Activated CD4-positive, CD25-positive, alpha-beta regulatory T cell treated with anti-CD3 and anti-CD28 coated beads, Interleukin-2, amount 50 U/mL, for 16 hours (primary cell): ENCODE results near the gene MZF1.

ENCODE experiments used
- DNase-seq: peaks from one replicate; pipeline ENCODE4 v3.0.0-alpha.2; 2020; ENCODE audit warnings: low read depth, low spot score

The MZF1 gene

DNA sequence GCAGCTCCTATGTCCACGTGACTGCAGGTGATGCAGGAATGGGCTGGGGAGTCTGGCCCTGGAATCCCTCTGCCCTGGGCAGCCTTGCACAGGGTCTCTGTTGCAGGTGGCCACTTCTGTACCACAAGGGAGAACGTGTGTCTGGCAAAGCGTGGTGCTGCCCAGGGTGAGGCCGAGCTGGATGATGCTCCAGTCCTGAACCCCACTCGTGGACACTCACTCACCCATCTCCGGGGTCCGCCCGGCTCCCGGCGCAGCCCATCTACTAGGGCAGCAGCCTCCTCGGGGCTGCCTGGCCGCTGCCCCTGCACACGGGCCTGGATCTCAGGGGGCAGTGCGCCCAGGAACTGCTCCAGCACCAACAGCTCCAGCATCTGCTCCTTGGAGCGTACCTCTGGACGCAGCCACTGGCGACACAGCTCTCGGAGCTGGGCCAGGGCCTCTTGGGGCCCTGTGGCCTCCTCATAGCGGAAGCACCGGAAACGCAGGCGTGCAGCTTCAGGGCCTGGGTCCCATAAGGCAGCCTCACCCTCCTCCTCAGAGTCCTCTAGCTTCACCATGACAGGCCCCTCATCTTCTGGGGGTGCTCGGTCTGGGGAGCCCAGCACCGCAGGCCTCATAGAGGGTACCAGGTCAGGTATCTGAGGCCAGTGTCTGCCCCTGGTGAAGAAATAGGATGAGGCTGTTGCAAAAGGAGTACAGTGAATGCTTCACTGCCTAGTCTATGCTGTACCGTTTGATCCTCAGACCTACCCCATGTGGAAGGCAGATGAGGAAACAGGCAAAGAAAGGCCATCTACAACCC lies 2.2 kb downstream of the MZF1 start:
- DNase-seq: no peak

DNA sequence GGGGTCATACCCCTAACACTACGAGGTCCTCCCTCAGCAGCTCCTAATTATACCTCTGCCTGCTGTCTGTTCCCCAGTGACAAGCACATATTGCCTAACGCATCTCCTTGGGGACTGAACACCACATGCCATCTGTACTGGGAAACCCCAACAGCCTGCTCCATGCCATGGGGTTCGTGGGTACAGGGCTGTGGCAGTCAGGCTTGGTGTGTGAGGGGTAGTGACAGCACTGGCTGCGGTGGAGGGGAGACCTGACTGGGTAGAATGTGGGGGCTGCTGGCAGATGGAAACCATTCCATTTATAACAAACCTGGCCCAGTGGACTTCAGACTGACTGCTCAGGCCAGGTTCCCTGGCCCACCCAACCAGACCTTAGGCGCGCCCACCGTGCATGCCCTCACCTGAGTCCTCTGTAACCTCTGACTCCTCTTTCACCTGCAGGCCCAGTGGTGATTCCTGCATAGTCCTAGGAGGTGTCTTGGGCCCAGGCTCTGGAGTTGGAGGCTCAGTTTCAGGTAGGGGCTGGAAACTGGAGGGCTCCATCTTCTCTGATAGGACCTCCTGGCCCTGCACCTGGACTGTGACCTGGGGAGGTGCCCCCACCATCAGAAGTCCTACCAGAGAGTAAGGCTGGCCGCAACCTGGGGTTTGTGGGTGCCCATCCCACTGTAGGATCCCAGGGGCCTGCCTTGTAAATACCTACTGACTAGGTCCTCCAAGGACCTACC lies 3.0 kb downstream of the MZF1 start:
- no peak for DNase-seq

DNA sequence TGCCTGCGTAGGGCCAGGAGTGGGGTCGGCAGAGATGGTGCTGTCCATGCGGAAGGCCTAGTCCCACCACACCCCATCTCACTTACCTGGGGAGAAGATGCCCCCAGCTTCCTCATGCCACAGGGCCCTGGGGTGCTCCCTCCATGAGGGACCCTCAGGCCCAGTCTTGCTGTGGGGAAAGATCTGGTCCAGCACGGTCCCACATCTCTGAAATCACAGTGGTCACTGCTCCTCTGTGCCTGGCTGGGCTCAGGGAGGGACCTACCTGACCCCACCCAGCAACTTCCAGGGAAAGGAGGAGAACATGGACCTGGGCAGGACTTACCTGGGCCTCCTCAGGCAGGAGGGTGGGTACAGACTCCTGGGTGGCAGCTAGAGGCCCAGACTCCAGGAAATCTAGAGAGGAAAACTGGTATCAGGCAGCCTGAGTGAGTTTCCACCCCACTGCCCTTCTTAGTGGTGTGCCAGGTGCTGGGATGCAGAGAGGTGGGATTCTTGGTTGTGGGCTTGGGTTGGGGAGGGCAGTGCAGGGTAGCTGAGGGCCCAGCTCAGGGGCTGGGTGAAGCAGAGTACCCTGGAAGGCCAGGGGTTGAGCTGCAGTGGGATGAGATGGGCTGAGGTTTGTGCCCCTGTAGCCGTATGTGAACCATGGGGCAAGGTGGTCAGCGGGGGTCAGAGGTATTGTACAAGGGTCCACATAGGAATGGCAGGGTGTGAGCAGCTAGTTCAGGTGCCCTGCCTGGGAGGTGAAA lies 3.8 kb downstream of the MZF1 start:
- no peak for DNase-seq

DNA sequence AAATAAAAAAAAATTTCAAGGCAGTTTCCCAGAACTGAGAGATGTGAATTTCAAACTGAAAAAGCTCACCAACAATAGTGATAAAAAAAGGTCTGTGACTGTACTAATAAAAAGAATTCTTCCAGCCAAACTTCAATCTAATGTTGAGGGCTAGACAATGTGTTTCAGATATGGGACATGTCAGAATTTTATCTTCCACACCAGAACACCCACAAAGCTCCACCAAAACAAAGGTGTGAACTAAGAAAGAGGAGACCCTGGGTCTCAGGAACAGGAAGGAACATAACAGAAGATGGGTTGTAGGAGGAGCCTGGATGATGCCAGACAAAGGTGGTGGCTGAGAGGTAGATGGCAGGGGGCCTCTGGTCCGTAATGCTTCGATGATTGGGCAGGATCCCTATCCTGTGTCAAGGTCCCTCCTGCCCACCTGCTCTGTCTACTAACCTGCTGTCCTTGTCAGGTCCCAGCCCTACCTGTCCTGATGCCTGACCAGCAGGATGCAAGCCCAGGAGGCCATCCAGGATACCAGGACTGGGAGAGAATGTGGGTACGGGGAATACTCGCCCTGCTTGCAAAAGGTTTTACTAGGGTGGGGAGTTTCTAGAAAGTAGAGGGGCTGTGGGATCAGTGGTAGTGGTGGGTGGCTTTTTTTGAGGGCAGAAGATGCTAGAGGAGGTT lies 4.5 kb downstream of the MZF1 start:
- DNase-seq: no peak

DNA sequence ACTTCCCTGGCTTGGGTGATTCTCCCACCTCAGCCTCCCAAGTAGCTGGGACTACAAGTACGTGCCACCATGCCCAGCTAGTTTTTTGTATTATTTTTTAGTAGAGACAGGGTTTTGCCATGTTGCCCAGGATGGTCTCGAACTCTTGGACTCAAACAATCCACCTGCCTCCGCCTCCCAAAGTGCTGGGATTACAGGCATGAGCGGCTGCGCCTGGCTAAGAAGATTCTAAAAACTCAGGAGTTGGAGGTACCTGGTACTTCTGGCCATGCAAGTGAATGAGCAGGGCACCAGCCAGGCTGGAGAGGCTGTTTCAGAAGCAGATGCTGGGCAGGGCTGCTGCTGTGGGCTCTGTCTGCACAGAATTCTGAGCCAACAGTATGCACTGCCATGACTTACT lies 6.1 kb downstream of the MZF1 start:
- DNase-seq: no peak

DNA sequence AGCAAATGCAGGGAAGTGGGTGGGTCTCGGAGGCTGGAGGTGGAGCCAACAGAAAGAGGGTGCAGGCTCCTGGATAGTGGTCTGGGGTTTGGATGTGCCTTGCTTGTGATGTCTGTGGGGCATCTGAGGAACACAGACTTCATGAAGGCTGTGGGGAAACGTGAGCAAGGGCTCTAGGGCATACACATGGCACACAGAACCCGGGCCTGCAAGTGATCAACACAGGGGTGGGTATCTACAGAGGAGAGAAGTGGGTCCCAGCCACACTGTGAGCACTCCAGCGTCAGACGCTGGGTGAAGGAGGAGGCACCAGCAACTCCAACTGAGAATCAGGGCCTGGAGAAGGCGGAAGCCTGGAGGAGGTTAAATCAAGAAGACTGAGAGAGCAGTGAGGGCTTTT lies 9.3 kb downstream of the MZF1 start:
- no peak for DNase-seq

DNA sequence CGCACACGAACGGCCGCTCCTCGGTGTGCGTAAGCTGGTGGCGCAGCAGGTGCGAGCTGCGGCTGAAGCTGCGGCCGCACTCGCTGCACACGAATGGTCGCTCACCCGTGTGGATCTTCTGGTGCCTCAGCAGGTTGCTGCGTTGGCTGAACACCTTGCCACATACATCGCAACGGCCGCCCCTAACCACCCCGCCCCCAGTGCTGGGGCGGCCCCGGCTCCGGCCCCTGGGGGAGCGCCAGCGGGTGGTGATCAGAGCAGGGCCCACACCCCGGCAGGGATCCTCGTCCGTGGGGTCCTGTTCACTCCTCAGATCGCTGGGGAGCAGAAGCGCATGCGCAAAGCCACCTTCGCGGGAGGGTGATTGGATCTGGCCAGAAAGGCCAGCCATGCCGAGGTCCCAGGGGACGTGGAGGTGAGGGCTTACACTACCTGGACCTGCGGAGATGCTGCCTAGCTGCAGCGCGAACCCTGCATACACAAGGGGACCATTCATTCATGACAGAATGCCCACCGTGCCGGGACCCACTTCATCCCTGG lies 10.0 kb downstream of the MZF1 start:
- no peak for DNase-seq

DNA sequence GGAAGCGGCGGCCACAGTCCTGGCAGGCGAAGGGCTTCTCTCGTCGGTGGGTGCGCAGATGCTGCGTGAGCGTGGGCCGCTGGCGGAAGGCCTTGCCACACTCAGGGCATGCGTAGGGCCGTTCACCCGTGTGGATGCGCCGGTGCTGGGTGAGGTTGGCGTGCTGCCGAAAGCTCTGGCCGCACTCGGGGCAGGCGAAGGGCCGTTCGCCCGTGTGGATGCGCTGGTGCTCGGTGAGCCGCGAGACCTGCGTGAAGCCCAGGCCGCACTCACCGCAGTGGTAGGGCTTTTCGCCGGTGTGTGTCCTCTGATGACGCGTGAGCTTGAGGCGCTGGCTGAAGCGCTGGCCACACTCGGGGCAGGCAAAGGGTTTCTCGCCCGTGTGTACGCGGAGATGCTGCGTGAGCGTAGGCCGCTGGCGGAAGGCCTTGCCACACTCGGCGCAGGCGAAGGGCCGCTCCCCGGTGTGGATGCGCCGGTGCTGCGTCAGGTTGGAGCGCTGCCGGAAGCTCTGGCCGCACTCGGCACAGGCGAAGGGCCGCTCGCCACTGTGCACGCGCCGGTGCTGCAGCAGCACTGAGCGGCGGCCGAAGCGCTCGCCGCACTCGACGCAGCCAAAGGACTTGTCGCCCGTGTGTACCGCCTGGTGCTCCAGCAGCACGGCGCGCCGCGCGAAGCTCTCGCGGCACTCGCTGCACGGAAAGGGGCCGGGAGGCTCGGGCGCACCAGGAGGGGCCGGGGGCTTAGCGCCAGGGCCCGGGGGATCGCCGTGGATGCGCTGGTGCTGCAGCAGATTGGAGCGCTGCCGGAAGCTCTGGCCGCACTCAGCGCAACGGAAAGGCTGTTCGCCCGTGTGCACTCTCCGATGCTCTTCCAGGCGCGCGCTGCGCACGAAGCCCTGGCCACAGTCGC lies 10.8 kb downstream of the MZF1 start:
- DNase-seq: no peak

DNA sequence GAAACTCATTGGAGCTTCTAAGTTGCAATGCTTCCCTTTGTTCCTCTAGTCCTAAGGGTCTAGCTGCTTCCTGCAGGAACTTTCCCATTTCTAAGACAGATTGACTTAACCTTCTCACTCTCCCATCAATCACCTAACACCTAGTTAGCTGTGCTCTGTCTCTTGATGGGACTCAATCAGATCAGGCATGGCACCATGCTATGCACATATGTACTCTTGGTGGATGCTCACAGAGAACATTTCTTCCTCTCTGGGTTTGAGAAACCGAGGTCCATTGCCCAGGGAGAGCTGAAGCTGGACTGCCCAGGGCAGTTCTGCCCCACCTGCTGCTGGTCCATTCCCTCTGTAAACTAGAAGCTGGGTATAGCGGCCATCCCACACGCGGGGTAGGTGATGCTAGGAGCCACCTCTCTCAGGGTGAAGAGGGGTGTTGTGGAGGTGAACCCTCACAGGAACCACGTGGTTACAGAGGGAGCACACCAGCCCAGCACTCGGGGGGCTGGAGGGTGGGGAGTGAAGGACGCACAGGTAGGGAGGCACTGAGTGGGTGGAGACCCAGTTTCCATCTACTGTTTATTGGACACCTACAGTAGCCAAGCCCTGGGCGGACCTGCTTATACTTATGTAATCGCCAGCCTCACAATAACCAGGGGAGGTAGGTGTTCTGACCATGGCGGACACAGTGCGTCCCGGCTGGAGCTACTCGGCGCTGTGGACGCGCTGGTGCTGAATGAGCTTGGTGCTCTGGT lies 11.6 kb downstream of the MZF1 start:
- DNase-seq: no peak

DNA sequence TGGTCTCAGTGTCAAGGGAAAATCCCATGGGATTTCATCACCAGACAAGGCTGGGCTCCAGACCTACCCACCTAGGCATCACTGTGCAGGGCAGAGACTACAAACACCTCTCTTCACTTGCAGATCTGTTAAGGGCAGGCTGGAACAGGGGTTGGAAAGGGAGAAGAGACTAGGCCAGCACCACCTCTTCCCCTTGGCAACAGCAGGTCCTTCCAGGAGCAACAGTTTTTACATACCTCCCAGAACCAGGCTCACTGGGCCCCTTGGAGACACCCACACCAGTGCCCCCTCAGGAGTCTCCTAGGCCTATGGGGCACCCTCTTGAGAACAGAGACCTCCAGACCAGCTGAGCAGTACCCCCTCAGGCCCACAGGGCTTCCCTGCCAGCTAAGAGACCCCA lies 12.2 kb downstream of the MZF1 start:
- no peak for DNase-seq

DNA sequence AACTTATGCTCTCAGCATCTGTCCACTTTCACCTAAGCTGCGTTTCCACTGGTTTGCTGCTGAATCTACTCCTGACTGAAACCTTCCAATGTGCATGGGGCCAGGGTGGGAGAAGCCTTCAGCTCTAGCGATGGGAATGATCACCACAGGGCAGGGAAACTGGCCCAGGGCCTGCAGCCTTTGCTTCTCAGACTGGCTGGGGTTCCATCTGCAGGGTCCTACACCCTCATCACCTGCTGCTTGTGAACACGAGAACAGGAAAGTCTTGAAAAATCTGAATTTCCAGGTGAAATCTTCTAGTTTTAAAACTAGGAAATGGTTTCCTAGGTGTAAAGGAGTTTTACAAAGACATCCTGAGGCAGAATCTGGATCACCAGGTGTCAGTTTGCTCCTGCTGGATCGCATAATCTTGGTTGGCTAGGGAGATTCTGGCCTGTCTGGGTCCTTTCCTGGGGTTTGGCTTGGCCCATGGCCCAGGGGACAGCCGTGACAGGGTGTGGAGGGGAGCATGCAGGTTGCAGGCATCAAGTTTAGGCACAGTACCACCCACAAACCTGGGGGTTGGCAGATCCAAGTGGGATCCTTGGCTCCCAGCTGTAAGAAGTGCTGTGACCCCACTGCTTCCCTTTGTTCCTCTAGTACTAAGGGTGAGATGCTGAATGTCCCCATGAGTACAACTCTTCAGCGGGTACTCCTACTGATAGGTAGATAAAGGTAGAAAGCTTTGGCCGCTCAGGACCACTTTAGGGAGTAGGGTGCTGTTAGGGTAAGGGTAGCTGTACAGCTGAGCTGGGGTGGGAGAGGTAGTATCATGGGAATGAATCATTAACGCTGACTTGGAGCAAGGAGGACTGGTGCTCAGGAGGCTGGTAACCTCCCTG lies 12.9 kb downstream of the MZF1 start:
- DNase-seq: no peak

DNA sequence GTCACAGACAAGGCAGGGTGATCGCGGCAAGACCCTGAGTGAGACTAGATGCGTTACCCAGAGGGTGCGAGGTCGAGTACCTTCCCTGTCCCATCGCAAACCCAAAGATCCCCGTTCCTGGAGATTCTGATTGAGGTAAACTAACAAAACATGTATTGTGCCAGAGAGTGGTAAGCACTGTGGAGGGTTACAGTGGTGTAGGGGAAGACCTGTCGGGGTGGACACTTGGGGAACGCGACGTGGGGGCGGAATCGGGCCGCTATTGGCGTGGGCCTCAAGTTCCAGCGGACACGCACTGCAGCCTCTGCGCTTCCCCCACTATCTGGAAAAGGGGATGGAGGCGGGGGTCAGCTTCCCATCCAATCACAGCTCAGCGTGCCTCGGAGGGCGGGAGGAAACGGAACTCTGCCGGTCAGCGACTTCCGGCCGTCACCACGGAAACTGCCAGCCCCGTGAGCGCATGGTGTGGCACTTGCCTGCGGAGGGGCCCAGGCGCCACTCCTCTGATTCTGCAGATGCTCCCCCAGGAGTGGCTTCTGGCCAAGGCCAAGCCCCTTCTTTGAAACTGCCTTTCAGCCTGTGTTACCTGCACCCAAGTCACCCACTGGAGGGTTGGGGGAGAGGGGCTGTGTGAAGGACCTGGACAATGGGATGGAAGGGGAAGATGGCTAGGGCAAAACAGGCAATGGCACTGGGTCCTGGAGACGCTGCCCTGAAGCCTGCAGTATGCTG lies 13.7 kb downstream of the MZF1 start:
- DNase-seq: no peak

DNA sequence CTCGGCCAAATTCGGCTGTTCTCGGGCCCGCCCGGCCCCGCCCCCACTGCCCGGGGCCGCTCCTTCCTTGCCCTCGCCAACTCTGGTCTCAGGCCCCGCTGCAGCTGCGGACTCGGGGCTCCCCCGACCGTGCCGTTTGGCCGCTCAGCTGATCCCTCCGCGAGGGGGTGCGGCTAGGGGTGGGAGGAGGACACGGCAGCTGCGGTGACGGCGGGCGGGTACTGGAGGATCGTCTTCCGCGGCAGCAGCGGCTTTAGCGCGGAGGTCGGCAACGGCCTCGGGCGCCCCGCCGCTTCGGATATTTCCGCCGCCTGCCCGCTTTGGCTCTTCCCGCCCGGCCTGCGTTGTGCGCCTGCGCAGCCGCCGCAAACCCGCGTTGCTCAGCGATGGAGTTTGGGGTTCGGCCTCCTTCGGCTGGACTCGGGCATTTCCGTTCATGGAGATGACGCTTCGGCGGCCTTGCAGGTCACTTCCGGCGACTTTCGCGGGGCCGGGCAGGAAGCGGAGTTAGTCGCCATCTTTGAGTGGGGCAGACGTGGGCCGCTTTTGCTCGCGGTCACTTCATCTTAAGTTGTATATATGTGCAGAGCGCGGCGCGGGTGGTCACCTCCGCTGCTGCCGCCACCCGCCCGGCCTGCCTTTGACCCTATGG lies 14.4 kb downstream of the MZF1 start:
- DNase-seq: peak; percentile 98

DNA sequence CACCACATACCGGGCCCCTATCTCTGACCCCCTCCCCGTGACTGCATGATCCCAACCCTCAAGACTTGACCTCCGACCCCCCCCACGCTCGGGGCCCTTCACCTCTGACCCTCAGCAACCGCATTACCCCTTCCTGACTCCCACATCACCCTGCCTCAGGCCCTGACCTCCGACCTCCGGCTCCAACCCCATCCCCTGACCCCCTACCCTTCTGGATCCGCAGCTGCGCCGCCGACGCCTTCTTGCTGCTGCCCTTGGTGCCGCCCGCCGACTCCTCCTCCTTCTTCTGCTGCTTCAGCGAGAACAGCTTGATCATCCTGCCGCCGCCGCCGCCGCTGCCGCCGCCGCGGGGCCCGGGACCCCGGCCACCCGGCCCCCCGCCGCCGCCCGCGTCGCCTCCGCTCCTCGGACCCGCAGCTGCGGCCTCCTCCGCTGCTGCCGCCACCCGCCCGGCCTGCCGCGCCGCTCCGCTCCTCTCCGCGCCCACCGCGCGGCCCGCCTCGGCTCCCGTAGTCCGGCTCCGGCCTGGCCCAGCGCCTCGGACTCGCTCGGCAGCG lies 15.0 kb downstream of the MZF1 start, which contains the start of gene UBE2M:
Gene UBE2M (minus strand): TSS at position 546 of the 557 bp plus-strand sequence. CDS start 230 bp downstream, at position 316.
- no peak for DNase-seq

DNA sequence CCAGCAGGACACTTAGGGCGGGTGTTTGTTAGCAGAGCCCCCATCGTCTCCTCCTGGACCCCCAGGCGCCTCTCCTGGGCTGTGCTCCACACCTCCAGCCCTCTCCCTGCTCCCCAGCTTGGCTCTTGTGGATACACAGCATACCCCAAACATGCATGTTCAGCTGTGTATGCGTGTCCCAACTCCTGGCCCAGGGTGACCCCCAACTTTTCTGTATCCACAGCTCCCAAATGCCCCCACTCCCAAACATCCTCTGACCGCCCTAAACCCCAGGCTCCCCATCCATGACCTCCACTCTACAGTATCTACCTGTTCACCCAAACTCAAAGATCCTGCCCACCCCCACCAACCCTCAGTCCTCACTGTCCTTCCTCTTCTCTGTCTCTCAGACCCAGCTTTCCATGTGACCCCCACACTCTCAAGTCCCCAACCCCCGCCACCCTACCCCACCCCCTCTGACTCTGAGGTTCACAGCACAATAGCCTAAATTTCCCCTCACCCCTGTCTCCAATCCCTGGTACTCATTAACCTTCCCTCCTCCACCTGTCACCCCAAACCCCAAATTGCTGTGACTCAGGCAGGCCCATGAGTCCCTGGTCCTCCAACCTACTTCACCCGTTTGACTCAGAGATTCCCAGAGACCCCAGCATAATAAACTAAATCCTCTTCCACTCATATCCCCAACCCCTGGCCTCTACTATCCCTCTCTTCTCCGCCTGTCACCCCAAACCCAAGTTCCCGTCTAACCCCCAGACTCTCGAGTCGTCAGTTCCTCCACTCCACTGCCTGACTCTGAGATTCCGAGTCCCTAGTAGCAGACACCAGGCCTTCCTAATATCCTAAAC lies 15.7 kb downstream of the MZF1 start:
- no peak for DNase-seq

DNA sequence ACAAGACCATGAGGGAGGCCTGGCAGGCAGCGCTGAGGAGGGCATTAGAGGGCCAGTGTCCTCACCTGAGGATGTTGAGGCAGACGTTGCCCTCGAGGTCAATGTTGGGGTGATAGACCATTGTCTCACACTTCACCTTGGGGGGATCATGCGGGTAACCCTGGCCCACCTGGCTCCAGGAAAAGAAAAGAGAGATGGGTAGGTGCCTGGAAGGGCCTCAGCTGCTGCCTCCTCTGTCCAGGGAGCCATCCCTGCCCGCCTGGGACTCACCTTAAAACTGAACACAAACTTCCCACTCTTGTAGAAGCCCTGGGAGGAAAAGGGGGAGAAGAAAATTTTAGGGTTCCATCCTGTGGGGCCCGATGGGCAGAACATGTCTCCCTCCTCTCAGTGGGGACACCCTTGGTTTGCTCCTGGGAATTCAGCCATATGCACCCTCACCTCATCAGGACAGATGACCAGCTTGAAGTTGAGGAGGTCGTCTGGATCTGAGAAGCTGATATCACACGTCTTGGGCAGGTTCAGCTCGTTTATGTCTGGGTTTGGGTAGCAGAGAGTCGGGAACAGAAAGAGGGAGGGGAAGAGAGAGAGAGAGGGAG lies 16.4 kb downstream of the MZF1 start:
- DNase-seq: no peak
